Neural crest cell (in vitro differentiated cells): ENCODE data around the gene ACADSB. TPM values are rescaled to one million over a fixed set of nuclear protein-coding genes. Genes with fewer than 3 reads are reported as not detected.

ENCODE experiments used
- DNase-seq: peaks from one replicate; pipeline ENCODE4 v3.0.0; 2021; ENCODE audit warnings: low read depth, mixed read lengths, low spot score
- H3K27ac Mint-ChIP-seq: one replicate; pipeline ENCODE4 v1.8.0; 2021; ENCODE audit warnings: mild to moderate bottlenecking, mixed read lengths; ENCODE audit not compliant: unreplicated experiment
- H3K27me3 Mint-ChIP-seq: 2 replicates; pipeline ENCODE4 v1.8.0; 2021; ENCODE audit warnings: low read depth, mild to moderate bottlenecking, mixed read lengths
- H3K36me3 Mint-ChIP-seq: 2 replicates; pipeline ENCODE4 v1.8.0; 2021; ENCODE audit warnings: low read depth, mild to moderate bottlenecking, mixed read lengths
- H3K4me1 Mint-ChIP-seq: 2 replicates; pipeline ENCODE4 v1.8.0; 2021; ENCODE audit warnings: mixed read lengths
- H3K4me3 Mint-ChIP-seq: one replicate; pipeline ENCODE4 v1.8.0; 2021; ENCODE audit warnings: mild to moderate bottlenecking, mixed read lengths
- H3K9me3 Mint-ChIP-seq: 2 replicates; pipeline ENCODE4 v1.8.0; 2021; ENCODE audit warnings: mixed read lengths
- total RNA-seq: library from RNA; stranded (reverse); gene quantifications from 2 replicates; pipeline ENCODE4 v1.2.1, GENCODE V29; 2021
- TF ChIP-seq, protein P1 (sequence below): fragments of 200-600 bp; sonication (generic); conservative IDR thresholded peaks from 2 replicates; pipeline ENCODE4 v1.5.0; 2021; ENCODE audit warnings: antibody characterized with exemption, mild to moderate bottlenecking

ACADSB gene
- total RNA-seq, 1 donor from 2014 or later, result 17.2 TPM

DNA sequence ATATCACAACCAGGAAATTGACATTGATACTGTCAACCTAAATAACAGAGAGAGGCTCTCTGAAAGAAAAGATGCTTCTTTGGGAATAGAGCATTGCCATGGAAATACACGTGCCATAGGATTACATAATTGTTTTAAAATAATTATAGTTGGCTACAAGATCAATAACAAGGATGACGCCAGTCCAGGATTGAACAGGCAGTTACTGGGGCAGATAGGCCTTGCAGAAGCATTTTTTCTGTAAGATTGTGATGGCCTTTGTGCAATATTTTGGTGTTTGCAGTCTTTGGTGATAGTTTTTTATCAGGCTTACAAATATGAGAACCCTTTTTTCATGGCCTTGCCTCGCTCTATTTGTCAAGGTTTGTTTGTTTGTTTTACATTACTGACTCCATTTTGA is 10.5 kb downstream of the ACADSB start:
- no peak for DNase-seq
- Mint-ChIP-seq H3K36me3 (peaks cover 3% of the 10 kb centered on the region), H3K27me3 (no peaks in the 10 kb centered on the region), H3K27ac (no peak overlapping the region), H3K4me1 (no peaks in the 10 kb centered on the region), H3K9me3 (no peaks in the 10 kb centered on the region), H3K4me3 (no peak overlapping the region)
- TF ChIP-seq, protein P1, sequence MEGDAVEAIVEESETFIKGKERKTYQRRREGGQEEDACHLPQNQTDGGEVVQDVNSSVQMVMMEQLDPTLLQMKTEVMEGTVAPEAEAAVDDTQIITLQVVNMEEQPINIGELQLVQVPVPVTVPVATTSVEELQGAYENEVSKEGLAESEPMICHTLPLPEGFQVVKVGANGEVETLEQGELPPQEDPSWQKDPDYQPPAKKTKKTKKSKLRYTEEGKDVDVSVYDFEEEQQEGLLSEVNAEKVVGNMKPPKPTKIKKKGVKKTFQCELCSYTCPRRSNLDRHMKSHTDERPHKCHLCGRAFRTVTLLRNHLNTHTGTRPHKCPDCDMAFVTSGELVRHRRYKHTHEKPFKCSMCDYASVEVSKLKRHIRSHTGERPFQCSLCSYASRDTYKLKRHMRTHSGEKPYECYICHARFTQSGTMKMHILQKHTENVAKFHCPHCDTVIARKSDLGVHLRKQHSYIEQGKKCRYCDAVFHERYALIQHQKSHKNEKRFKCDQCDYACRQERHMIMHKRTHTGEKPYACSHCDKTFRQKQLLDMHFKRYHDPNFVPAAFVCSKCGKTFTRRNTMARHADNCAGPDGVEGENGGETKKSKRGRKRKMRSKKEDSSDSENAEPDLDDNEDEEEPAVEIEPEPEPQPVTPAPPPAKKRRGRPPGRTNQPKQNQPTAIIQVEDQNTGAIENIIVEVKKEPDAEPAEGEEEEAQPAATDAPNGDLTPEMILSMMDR, result no peak

DNA sequence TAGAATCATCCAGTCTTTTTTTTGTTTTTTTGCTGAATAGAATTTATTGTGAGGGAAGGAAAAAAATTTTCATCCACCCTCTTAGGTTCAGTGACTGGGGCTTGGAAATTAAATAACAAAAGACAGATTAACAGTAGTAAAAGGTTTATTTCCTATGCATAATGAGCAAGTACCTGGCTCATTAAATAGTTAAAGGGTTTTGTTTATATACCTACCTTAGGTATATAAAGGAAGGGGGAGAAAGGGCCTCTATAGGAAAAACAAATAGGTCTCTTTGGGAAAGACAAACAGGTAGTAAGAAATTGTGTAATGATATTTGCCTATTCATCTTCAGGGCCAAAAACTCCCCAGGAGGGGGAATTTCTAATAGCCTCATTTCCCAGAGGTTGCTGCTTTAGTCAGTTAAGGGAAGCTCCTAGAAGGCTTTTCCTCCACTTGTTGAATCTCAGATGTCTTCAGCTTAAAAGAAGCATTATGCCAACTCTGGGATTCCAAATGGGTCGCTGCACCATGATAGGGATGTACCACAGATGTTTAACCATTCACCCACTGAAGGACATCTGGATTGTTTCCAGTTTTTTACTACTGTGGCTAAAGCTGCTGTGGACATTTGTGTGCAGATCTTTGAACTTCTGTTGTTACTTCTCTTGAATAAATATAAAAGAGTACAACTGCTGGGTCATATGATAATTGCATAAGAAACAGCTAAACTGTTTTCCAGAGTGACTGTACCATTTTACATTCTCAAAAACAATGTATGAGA is 11.3 kb downstream of the ACADSB start:
- no peak for DNase-seq
- Mint-ChIP-seq H3K9me3 (no peaks in the 10 kb centered on the region), H3K36me3 (peaks cover 2% of the 10 kb centered on the region), H3K27me3 (no peaks in the 10 kb centered on the region), H3K4me1 (no peaks in the 10 kb centered on the region), H3K27ac (no peak overlapping the region), H3K4me3 (no peak overlapping the region)
- TF ChIP-seq, protein P1, result no peak

GRCh38 chr10:123021517-123021916 is 12.7 kb downstream of the ACADSB start:
- Mint-ChIP-seq H3K4me3 (no peak overlapping the region), H3K36me3 (no peaks in the 10 kb centered on the region), H3K27me3 (no peaks in the 10 kb centered on the region), H3K4me1 (peaks cover 8% of the 10 kb centered on the region), H3K27ac (no peak overlapping the region), H3K9me3 (no peaks in the 10 kb centered on the region)
- TF ChIP-seq, protein P1, result peak; percentile 45
- DNase-seq, result no peak

- no peak overlapping the region for H3K4me3 Mint-ChIP-seq
- no peak for DNase-seq
- no peaks in the 10 kb centered on the region for H3K36me3 Mint-ChIP-seq
- no peaks in the 10 kb centered on the region for H3K27me3 Mint-ChIP-seq
- H3K9me3 Mint-ChIP-seq, result no peaks in the 10 kb centered on the region
- H3K27ac Mint-ChIP-seq, result no peak overlapping the region
- peaks cover 14% of the 10 kb centered on the region for H3K4me1 Mint-ChIP-seq
- TF ChIP-seq, protein P1, result no peak
Measured at GRCh38 chr10:123024540-123024939, 15.7 kb downstream of the ACADSB start.

GRCh38 chr10:123026302-123026701 is 17.5 kb downstream of the ACADSB start:
- TF ChIP-seq, protein P1, result no peak
- H3K27ac Mint-ChIP-seq, result no peak overlapping the region
- H3K27me3 Mint-ChIP-seq, result no peaks in the 10 kb centered on the region
- H3K4me1 Mint-ChIP-seq, result peaks cover 18% of the 10 kb centered on the region
- H3K36me3 Mint-ChIP-seq, result no peaks in the 10 kb centered on the region
- H3K4me3 Mint-ChIP-seq, result no peak overlapping the region
- no peak for DNase-seq
- no peaks in the 10 kb centered on the region for H3K9me3 Mint-ChIP-seq
